ENCODE measurements around the gene TGFB1I1. TPM values are rescaled to one million over a fixed set of nuclear protein-coding genes. Genes with fewer than 3 reads are reported as not detected.

The TGFB1I1 gene
- total RNA-seq, 1 donor from 2014 or later = 19.2 TPM

- no peak for DNase-seq
- Mint-ChIP-seq H3K27me3 (ENCODE audit: unreplicated experiment) (peaks cover 19% of the 10 kb centered on the region), H3K36me3 (ENCODE audit: unreplicated experiment) (peaks cover 19% of the 10 kb centered on the region), H3K27ac (ENCODE audit: unreplicated experiment) (no peak overlapping the region), H3K9me3 (ENCODE audit: unreplicated experiment) (peaks cover 6% of the 10 kb centered on the region), H3K4me1 (ENCODE audit: low read depth, unreplicated experiment) (no peaks in the 10 kb centered on the region), H3K4me3 (ENCODE audit: unreplicated experiment) (no peak overlapping the region)
- no peak for TF ChIP-seq CTCF (IDR thresholded peaks at IDR 0.05; ENCODE audit: partially characterized antibody, unreplicated experiment)
Observed at GRCh38 chr16:31491778-31492418, 19.9 kb downstream of the TGFB1I1 start.

GRCh38 chr16:31493506-31494125 lies 21.7 kb downstream of the TGFB1I1 start:
- no peaks in the 10 kb centered on the region for H3K4me1 Mint-ChIP-seq (ENCODE audit: low read depth, unreplicated experiment)
- H3K27me3 Mint-ChIP-seq (ENCODE audit: unreplicated experiment) = peaks cover 14% of the 10 kb centered on the region
- H3K9me3 Mint-ChIP-seq (ENCODE audit: unreplicated experiment) = peaks cover 6% of the 10 kb centered on the region
- no peak for TF ChIP-seq CTCF (IDR thresholded peaks at IDR 0.05; ENCODE audit: partially characterized antibody, unreplicated experiment)
- no peak for DNase-seq
- H3K36me3 Mint-ChIP-seq (ENCODE audit: unreplicated experiment) = peaks cover 19% of the 10 kb centered on the region
- no peak overlapping the region for H3K27ac Mint-ChIP-seq (ENCODE audit: unreplicated experiment)
- no peak overlapping the region for H3K4me3 Mint-ChIP-seq (ENCODE audit: unreplicated experiment)

GRCh38 chr16:31496670-31497069 lies 24.7 kb downstream of the TGFB1I1 start:
- no peak for DNase-seq
- no peak overlapping the region for H3K27ac Mint-ChIP-seq (ENCODE audit: unreplicated experiment)
- no peaks in the 10 kb centered on the region for H3K4me1 Mint-ChIP-seq (ENCODE audit: low read depth, unreplicated experiment)
- H3K4me3 Mint-ChIP-seq (ENCODE audit: unreplicated experiment) = no peak overlapping the region
- H3K27me3 Mint-ChIP-seq (ENCODE audit: unreplicated experiment) = peaks cover 8% of the 10 kb centered on the region
- peaks cover 8% of the 10 kb centered on the region for H3K36me3 Mint-ChIP-seq (ENCODE audit: unreplicated experiment)
- TF ChIP-seq CTCF (IDR thresholded peaks at IDR 0.05; ENCODE audit: partially characterized antibody, unreplicated experiment) = no peak
- H3K9me3 Mint-ChIP-seq (ENCODE audit: unreplicated experiment) = peaks cover 1% of the 10 kb centered on the region

GRCh38 chr16:31498493-31498892 lies 26.5 kb downstream of the TGFB1I1 start:
- no peak overlapping the region for H3K4me3 Mint-ChIP-seq (ENCODE audit: unreplicated experiment)
- no peaks in the 10 kb centered on the region for H3K4me1 Mint-ChIP-seq (ENCODE audit: low read depth, unreplicated experiment)
- no peak for DNase-seq
- H3K27ac Mint-ChIP-seq (ENCODE audit: unreplicated experiment) = no peak overlapping the region
- TF ChIP-seq CTCF (IDR thresholded peaks at IDR 0.05; ENCODE audit: partially characterized antibody, unreplicated experiment) = no peak
- H3K9me3 Mint-ChIP-seq (ENCODE audit: unreplicated experiment) = peaks cover 1% of the 10 kb centered on the region
- peaks cover 3% of the 10 kb centered on the region for H3K27me3 Mint-ChIP-seq (ENCODE audit: unreplicated experiment)
- peaks cover 1% of the 10 kb centered on the region for H3K36me3 Mint-ChIP-seq (ENCODE audit: unreplicated experiment)

GRCh38 chr16:31499928-31500327 lies 28.0 kb downstream of the TGFB1I1 start:
- peaks cover 1% of the 10 kb centered on the region for H3K9me3 Mint-ChIP-seq (ENCODE audit: unreplicated experiment)
- peaks cover 3% of the 10 kb centered on the region for H3K27me3 Mint-ChIP-seq (ENCODE audit: unreplicated experiment)
- H3K4me1 Mint-ChIP-seq (ENCODE audit: low read depth, unreplicated experiment) = no peaks in the 10 kb centered on the region
- DNase-seq = no peak
- no peak for TF ChIP-seq CTCF (IDR thresholded peaks at IDR 0.05; ENCODE audit: partially characterized antibody, unreplicated experiment)
- H3K4me3 Mint-ChIP-seq (ENCODE audit: unreplicated experiment) = no peak overlapping the region
- no peak overlapping the region for H3K27ac Mint-ChIP-seq (ENCODE audit: unreplicated experiment)
- no peaks in the 10 kb centered on the region for H3K36me3 Mint-ChIP-seq (ENCODE audit: unreplicated experiment)
